Esophagus squamous epithelium (tissue), 4 donors: ENCODE results near the gene KRTAP5-1.
A peak's percentile ranks its signal among the peaks of the same experiment; 100 is the strongest.

Source experiments
- POLR2A ChIP-seq, 4 donors: fragments of 450-650 bp; IDR thresholded peaks; one replicate each; pipeline ENCODE4 v1.6.1; 2017; ENCODE audit warnings: antibody characterized with exemption in 4 of 4, mild to moderate bottlenecking in 4 of 4, moderate library complexity in 3 of 4
- TF ChIP-seq, protein P1 (sequence below), 6 experiments: fragments of 450-650 bp in 4 of 6; fragments of 200-600 bp in 2 of 6; sonication (generic) in 2 of 6; IDR thresholded peaks; one replicate each; pipeline ENCODE4 v1.5.1; 2016 to 2019; ENCODE audit warnings: antibody characterized with exemption in 6 of 6, mild to moderate bottlenecking in 4 of 6, moderate library complexity in 4 of 6

DNA sequence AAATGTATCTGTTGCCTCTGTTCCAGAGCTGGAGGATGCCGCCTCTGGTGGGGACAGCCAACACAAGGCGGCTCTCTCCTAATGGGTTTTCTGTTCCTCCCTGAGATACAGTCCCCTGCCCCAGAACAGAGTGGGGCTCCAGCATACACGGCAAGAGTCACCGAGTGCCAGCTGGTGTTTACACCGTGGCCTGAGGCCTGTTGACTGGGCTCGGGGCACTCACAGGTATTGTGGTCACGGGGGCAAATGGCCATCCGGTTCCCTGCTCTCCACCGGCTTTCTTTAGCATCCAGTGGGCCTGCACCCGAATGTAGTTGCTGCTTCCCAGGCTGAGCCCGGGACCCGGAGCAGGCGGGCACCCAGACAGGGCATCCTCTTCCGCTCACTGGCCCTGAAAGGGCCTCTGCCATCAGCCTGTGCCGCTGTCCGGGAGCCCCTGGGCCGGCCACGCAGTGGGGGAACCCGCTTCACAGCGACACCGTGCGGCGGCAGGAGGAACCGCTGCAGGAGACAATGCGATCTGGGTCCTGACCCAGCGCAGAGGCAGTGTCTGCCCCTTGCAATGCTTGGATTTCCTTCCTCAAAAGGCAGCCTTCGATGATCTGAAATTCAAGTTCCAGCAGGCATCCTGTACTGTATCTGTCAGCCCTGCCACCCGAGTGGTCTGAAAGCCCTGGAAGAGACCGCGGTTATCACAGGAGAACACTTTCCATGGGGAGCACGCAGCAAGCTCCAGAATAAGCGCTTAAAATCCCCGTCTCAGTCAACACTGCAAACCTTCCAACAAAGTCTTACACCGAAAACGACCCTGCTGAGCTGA lies 43.6 kb upstream of the KRTAP5-1 start:
- TF ChIP-seq, protein P1, sequence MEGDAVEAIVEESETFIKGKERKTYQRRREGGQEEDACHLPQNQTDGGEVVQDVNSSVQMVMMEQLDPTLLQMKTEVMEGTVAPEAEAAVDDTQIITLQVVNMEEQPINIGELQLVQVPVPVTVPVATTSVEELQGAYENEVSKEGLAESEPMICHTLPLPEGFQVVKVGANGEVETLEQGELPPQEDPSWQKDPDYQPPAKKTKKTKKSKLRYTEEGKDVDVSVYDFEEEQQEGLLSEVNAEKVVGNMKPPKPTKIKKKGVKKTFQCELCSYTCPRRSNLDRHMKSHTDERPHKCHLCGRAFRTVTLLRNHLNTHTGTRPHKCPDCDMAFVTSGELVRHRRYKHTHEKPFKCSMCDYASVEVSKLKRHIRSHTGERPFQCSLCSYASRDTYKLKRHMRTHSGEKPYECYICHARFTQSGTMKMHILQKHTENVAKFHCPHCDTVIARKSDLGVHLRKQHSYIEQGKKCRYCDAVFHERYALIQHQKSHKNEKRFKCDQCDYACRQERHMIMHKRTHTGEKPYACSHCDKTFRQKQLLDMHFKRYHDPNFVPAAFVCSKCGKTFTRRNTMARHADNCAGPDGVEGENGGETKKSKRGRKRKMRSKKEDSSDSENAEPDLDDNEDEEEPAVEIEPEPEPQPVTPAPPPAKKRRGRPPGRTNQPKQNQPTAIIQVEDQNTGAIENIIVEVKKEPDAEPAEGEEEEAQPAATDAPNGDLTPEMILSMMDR (IDR thresholded peaks at IDR 0.05): peak; percentile 70 to 93 (median 76)
- TF ChIP-seq POLR2A (IDR thresholded peaks at IDR 0.05): no peak
